GM12878 (cell line): ENCODE measurements around the gene SEPHS2. TPM values are rescaled to one million over a fixed set of nuclear protein-coding genes. Genes with fewer than 3 reads are reported as not detected.

Experiments
- ASH2L ChIP-seq: fragments of 300-600, 200-600 bp; sonication (generic); IDR thresholded peaks from 2 replicates; pipeline ENCODE4 v1.6.1; 2017; ENCODE audit warnings: low read depth, mild to moderate bottlenecking, borderline replicate concordance
- BACH1 ChIP-seq: fragments of 450-650 bp; IDR thresholded peaks from 2 replicates; pipeline ENCODE4 v1.6.1; 2017; ENCODE audit warnings: mild to moderate bottlenecking, borderline replicate concordance
- CBX5 ChIP-seq: sonication (generic); IDR thresholded peaks from 2 replicates; pipeline ENCODE4 v1.6.1; 2016; ENCODE audit warnings: low read depth, moderate library complexity, mild to moderate bottlenecking, inconsistent platforms
- CHD1 ChIP-seq: IDR thresholded peaks from 2 replicates; pipeline ENCODE4 v1.6.1; 2012; ENCODE audit warnings: low read depth, low read length, improper control_type of control experiment
- CHD4 ChIP-seq: fragments of 200-600 bp; sonication (generic); IDR thresholded peaks from 2 replicates; pipeline ENCODE4 v1.6.1; 2016; ENCODE audit warnings: mild to moderate bottlenecking
- EP300 ChIP-seq, 2 experiments: fragments of 150-350 bp in 1 of 2; IDR thresholded peaks; 2 replicates each; pipeline ENCODE4 v1.6.1; 2011 to 2012; ENCODE audit warnings: low read depth in 2 of 2, low read length in 2 of 2, borderline replicate concordance in 1 of 2, improper control_type of control experiment in 1 of 2, inconsistent platforms in 1 of 2; ENCODE audit not compliant: control insufficient read depth in 1 of 2
- ESRRA ChIP-seq: IDR thresholded peaks from 2 replicates; pipeline ENCODE4 v1.6.1; 2012; ENCODE audit warnings: mild to moderate bottlenecking, low read length, improper control_type of control experiment
- ETV6 ChIP-seq, 2 experiments: fragments of 450-650 bp in 1 of 2; IDR thresholded peaks in 1 of 2; conservative IDR thresholded peaks in 1 of 2; 2 replicates each; pipeline ENCODE4 v1.6.1; 2014; ENCODE audit warnings: antibody characterized with exemption in 1 of 2, borderline replicate concordance in 1 of 2, low read depth in 1 of 2, mild to moderate bottlenecking in 1 of 2, moderate library complexity in 1 of 2
- EZH2 ChIP-seq: IDR thresholded peaks from 2 replicates; pipeline ENCODE4 v1.6.1; 2012; ENCODE audit warnings: low read depth, mild to moderate bottlenecking, control low read depth, inconsistent platforms, low read length, borderline replicate concordance; ENCODE audit not compliant: control insufficient read depth
- MEF2B ChIP-seq: fragments of 450-650 bp; IDR thresholded peaks from 2 replicates; pipeline ENCODE4 v1.6.1; 2018; ENCODE audit warnings: mild to moderate bottlenecking, moderate library complexity; ENCODE audit not compliant: partially characterized antibody, poor library complexity, severe bottlenecking
- MTA2 ChIP-seq: fragments of 450-650 bp; IDR thresholded peaks from 2 replicates; pipeline ENCODE4 v1.6.1; 2016; ENCODE audit warnings: low read depth, mild to moderate bottlenecking, moderate library complexity
- NFXL1 ChIP-seq: fragments of 450-650 bp; IDR thresholded peaks from 2 replicates; pipeline ENCODE4 v1.6.1; 2017; ENCODE audit warnings: antibody characterized with exemption, mild to moderate bottlenecking, borderline replicate concordance
- POLR2A ChIP-seq: IDR thresholded peaks from 2 replicates; pipeline ENCODE4 v1.6.1; 2011; ENCODE audit warnings: low read depth, mild to moderate bottlenecking, low read length
- POLR2AphosphoS2 ChIP-seq: IDR thresholded peaks from 2 replicates; pipeline ENCODE4 v1.6.1; 2011; ENCODE audit warnings: low read depth, mild to moderate bottlenecking, low read length, improper control_type of control experiment, moderate library complexity
- POLR2AphosphoS5 ChIP-seq: IDR thresholded peaks from 2 replicates; pipeline ENCODE4 v1.6.1; 2011; ENCODE audit warnings: mild to moderate bottlenecking, low read length, inconsistent platforms
- POU2F2 ChIP-seq: IDR thresholded peaks from 3 replicates; pipeline ENCODE4 v1.6.1; 2011; ENCODE audit warnings: low read depth, mild to moderate bottlenecking, low read length, borderline replicate concordance
- SIN3A ChIP-seq: IDR thresholded peaks from 2 replicates; pipeline ENCODE4 v1.6.1; 2012; ENCODE audit warnings: low read depth, low read length, improper control_type of control experiment
- SMARCA5 ChIP-seq: fragments of 450-650 bp; IDR thresholded peaks from 2 replicates; pipeline ENCODE4 v1.6.1; 2017; ENCODE audit warnings: mild to moderate bottlenecking
- SREBF2 ChIP-seq: IDR thresholded peaks from 2 replicates; pipeline ENCODE4 v1.6.1; 2012; ENCODE audit warnings: mild to moderate bottlenecking, low read length
- SUPT20H ChIP-seq: IDR thresholded peaks from 2 replicates; pipeline ENCODE4 v1.6.1; 2011; ENCODE audit warnings: low read depth, mild to moderate bottlenecking, low read length, moderate library complexity, borderline replicate concordance; ENCODE audit not compliant: control insufficient read depth
- SUZ12 ChIP-seq: fragments of 200-600 bp; sonication (generic); IDR thresholded peaks from one replicate; pipeline ENCODE4 v1.6.1; 2018; ENCODE audit warnings: antibody characterized with exemption, mild to moderate bottlenecking; ENCODE audit not compliant: unreplicated experiment
- USF1 ChIP-seq: IDR thresholded peaks from 2 replicates; pipeline ENCODE4 v1.6.1; 2011; ENCODE audit warnings: borderline replicate concordance, low read depth, mild to moderate bottlenecking, moderate library complexity, mixed read lengths, low read length; ENCODE audit not compliant: insufficient read depth; ENCODE audit errors: extremely low read length
- ZBED1 ChIP-seq: IDR thresholded peaks from 2 replicates; pipeline ENCODE4 v1.6.1; 2016; ENCODE audit warnings: borderline replicate concordance
- polyA plus RNA-seq, 11 experiments: library from polyadenylated mRNA; depleted of rRNA in 4 of 11; unstranded in 6 of 11; stranded (reverse) in 5 of 11; fragments of >200 nt; fragmentation: Nextera tagmentation in 4 of 11; fragmentation: Illumina TruSeq in 1 of 11; extraction: Ambion mirVana in 4 of 11; extraction: Trizol in 1 of 11; gene quantifications; 1 replicate in 1 of 11; 2 replicates in 10 of 11; pipeline versions ENCODE4 v1.2.1 to v1.2.3, GENCODE V29; 2011 to 2016; ENCODE audit warnings: inconsistent platforms in 2 of 11, missing spikeins in 2 of 11, low read depth in 1 of 11
- total RNA-seq, 4 experiments: library from RNA; depleted of rRNA in 3 of 4; stranded (reverse); fragments of >200 nt in 3 of 4; fragmentation: Illumina TruSeq in 1 of 4; extraction: Trizol in 1 of 4; gene quantifications; 2 replicates each; pipeline versions ENCODE4 v1.2.1 to v1.2.3, GENCODE V29; 2013 to 2021
- TF ChIP-seq, protein P1 (sequence below): fragments of 450-650 bp; IDR thresholded peaks from 2 replicates; pipeline ENCODE4 v1.6.1; 2016; ENCODE audit warnings: mild to moderate bottlenecking, moderate library complexity, borderline replicate concordance

Gene SEPHS2
- total and polyA plus RNA-seq, 10 of the 15 experiments (the other 5 are each of a cell fraction or from before 2014, with no cell fraction given), result 21.6 to 99.8 (median 72.9) TPM

- TF ChIP-seq, protein P1, sequence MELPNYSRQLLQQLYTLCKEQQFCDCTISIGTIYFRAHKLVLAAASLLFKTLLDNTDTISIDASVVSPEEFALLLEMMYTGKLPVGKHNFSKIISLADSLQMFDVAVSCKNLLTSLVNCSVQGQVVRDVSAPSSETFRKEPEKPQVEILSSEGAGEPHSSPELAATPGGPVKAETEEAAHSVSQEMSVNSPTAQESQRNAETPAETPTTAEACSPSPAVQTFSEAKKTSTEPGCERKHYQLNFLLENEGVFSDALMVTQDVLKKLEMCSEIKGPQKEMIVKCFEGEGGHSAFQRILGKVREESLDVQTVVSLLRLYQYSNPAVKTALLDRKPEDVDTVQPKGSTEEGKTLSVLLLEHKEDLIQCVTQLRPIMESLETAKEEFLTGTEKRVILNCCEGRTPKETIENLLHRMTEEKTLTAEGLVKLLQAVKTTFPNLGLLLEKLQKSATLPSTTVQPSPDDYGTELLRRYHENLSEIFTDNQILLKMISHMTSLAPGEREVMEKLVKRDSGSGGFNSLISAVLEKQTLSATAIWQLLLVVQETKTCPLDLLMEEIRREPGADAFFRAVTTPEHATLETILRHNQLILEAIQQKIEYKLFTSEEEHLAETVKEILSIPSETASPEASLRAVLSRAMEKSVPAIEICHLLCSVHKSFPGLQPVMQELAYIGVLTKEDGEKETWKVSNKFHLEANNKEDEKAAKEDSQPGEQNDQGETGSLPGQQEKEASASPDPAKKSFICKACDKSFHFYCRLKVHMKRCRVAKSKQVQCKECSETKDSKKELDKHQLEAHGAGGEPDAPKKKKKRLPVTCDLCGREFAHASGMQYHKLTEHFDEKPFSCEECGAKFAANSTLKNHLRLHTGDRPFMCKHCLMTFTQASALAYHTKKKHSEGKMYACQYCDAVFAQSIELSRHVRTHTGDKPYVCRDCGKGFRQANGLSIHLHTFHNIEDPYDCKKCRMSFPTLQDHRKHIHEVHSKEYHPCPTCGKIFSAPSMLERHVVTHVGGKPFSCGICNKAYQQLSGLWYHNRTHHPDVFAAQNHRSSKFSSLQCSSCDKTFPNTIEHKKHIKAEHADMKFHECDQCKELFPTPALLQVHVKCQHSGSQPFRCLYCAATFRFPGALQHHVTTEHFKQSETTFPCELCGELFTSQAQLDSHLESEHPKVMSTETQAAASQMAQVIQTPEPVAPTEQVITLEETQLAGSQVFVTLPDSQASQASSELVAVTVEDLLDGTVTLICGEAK, result no peak
- peak; percentile 96 for TF ChIP-seq POLR2A
- TF ChIP-seq ETV6 (conservative IDR thresholded peaks at IDR 0.05 in 1 of 2, IDR thresholded peaks at IDR 0.05 in 1 of 2; ENCODE audit: borderline replicate concordance in 1 of 2, low read depth in 1 of 2), result peak in 1 of 2 experiments; percentile 91; a peak in 2 of 4 replicates
- TF ChIP-seq ESRRA, result no peak
- TF ChIP-seq SUZ12, result no peak
- TF ChIP-seq NFXL1, result no peak
- TF ChIP-seq ASH2L, result no peak
- TF ChIP-seq EZH2, result no peak
- peak; percentile 12 for TF ChIP-seq SMARCA5
- peak; percentile 15; the same call in 1 of the 2 replicates for TF ChIP-seq SIN3A
- no peak for TF ChIP-seq SREBF2
- no peak for TF ChIP-seq CHD4
- TF ChIP-seq BACH1, result peak; percentile 95
- TF ChIP-seq CHD1, result peak; percentile 78; the same call in 1 of the 2 replicates
- no peak for TF ChIP-seq SUPT20H
- TF ChIP-seq MEF2B, result peak; percentile 92
- peak; percentile 67; the same call in 1 of the 2 replicates for TF ChIP-seq POLR2AphosphoS2
- TF ChIP-seq POU2F2, result peak; percentile 98
- TF ChIP-seq POLR2AphosphoS5, result peak; percentile 92
- no peak for TF ChIP-seq USF1
- TF ChIP-seq CBX5, result peak; percentile 10; the same call in 1 of the 2 replicates
- TF ChIP-seq ZBED1, result peak; percentile 93; the same call in 1 of the 2 replicates
- TF ChIP-seq MTA2, result peak; percentile 96
- TF ChIP-seq EP300 (IDR thresholded peaks at IDR 0.05; ENCODE audit: borderline replicate concordance in 1 of 2, control insufficient read depth in 1 of 2, low read depth in 2 of 2, low read length in 2 of 2), result peak; percentile 99 to 100
Measured at GRCh38 chr16:30458561-30459394, 13.1 kb upstream of the SEPHS2 start (continued).
